ENCODE results near the gene EHMT1. TPM values are rescaled to one million over a fixed set of nuclear protein-coding genes. Genes with fewer than 3 reads are reported as not detected.

The EHMT1 gene
- total RNA-seq, 2 experiments from 2014 or later, result 66.6 to 76.7 TPM

DNA sequence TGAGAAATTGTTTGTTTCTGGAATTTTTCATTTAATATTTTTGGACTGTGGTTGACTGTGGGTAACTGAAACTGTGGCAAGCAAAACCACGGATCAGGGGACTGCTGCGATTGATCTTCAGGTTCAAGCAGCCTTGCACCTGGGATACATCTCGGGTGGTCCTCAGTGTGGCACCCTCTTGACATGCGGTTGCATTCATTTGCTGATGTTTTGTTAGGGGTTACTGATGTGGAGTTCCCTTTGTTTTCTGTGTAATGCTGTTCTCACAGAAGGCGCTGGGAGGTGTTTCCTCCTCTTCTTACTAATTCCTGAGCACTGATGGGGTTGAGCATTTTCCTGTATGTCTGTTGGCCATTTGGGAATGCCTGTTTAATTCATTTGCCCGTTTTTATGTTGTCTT, 60.4 kb downstream of the EHMT1 start:
- POLR2A ChIA-PET, result no interaction called here

DNA sequence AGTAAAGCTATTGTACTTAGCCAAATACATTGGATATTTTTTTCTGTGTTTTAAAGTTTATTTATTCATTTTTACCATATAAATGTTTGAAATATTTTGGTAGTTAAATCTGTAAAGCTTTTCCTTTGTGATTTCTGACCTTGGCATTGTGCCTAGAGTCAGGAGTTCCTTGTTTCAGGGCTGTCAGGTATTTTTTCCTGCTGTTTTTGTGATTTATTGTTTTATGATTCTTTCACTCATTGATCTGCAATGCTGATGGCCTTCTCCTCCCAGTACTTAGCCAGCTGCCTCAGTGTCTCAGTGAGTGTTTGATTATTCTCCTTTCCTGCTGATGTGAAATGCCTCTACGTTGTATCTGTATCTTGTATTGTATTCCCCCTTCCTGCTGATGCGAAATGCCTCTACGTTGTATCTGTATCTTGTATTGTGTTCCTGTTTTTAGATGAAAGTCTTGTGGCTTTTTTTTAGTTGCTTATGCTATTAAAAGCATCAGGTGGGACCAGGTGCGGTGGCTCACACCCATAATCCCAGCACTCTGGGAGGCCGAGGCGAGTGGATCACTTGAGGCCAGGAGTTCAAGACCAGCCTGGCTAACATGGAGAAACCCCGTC, 61.0 kb downstream of the EHMT1 start:
- intact Hi-C loops (cut with DNase I, micrococcal nuclease), result no loop called here
- POLR2A ChIA-PET, result no interaction called here
- peaks cover 20% of the 10 kb centered on the region for H3K4me1 Mint-ChIP-seq
- ATAC-seq (no peak), DNase-seq (no peak)
- no peak overlapping the region for H3K4me3 Mint-ChIP-seq
- no peak overlapping the region for H3K27ac Mint-ChIP-seq
- H3K36me3 Mint-ChIP-seq (ENCODE audit: low read depth), result peaks cover 17% of the 10 kb centered on the region
- no peaks in the 10 kb centered on the region for H3K9me3 Mint-ChIP-seq (ENCODE audit: low read depth)
- no peaks in the 10 kb centered on the region for H3K27me3 Mint-ChIP-seq
- CTCF ChIA-PET, result no interaction called here

More for the DNA sequence above, 60.4 kb downstream of the EHMT1 start:
- Mint-ChIP-seq H3K36me3 (ENCODE audit: low read depth) (peaks cover 17% of the 10 kb centered on the region), H3K4me1 (peaks cover 18% of the 10 kb centered on the region), H3K4me3 (no peak overlapping the region), H3K9me3 (ENCODE audit: low read depth) (no peaks in the 10 kb centered on the region), H3K27me3 (no peaks in the 10 kb centered on the region), H3K27ac (no peak overlapping the region)
- intact Hi-C loops (cut with DNase I, micrococcal nuclease), result no loop called here
- ATAC-seq (no peak), DNase-seq (no peak)
- CTCF ChIA-PET, result no interaction called here

DNA sequence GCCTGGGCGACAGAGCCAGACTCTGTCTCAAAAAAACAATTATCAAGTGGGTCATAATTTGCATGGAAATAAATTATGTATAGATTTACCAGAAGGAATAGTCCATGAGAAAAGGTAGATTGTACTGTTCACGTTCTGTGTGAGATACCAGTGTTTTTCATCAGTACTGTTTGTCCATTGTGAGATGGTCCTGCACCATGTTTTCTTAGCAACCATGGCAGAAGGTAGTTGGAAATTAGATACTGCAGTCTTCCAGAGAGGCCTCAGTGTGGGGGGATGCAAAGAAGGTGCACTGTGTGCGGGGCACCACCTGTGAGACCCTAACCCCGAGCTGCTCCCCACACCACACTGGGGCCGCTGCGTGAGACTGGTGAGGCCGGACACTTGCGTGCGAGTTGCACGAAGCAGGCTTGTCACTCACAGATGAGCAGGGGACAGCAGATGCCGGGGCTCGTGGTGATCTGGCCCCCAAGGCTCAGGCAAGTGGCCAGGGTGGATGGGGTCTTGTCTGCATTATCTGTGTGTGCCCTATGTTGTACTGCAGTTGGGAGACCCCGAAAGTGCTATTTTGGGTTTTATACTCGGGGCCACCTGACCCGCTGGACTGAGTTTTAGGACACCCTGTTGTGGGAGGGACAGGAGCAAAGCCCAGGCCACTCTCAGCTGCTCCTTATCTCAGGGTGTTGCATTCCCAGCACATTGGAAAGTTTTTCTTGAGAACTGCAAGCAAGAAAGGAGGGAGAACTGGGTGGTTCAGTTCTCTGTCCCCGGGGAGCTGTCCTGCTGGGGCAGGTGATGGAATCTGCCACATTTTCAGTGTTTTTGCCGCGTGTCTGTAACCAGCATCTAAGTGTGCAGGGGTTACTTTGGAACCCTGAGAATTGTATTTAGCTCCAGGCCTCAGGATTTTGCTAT, 61.9 kb downstream of the EHMT1 start:
- Mint-ChIP-seq H3K4me1 (peaks cover 26% of the 10 kb centered on the region), H3K27me3 (no peaks in the 10 kb centered on the region), H3K9me3 (ENCODE audit: low read depth) (no peaks in the 10 kb centered on the region), H3K27ac (no peak overlapping the region), H3K36me3 (ENCODE audit: low read depth) (peaks cover 23% of the 10 kb centered on the region), H3K4me3 (no peak overlapping the region)
- POLR2A ChIA-PET, result no interaction called here
- DNase-seq (no peak), ATAC-seq (no peak)
- CTCF ChIA-PET, result interaction anchor here (1.4 to 2.7 kb wide), 2 partner anchors 8 to 12 kb away, joined by 3 to 11 read pairs; no protein-coding TSS in a partner anchor
- intact Hi-C loops (cut with DNase I, micrococcal nuclease), result no loop called here

DNA sequence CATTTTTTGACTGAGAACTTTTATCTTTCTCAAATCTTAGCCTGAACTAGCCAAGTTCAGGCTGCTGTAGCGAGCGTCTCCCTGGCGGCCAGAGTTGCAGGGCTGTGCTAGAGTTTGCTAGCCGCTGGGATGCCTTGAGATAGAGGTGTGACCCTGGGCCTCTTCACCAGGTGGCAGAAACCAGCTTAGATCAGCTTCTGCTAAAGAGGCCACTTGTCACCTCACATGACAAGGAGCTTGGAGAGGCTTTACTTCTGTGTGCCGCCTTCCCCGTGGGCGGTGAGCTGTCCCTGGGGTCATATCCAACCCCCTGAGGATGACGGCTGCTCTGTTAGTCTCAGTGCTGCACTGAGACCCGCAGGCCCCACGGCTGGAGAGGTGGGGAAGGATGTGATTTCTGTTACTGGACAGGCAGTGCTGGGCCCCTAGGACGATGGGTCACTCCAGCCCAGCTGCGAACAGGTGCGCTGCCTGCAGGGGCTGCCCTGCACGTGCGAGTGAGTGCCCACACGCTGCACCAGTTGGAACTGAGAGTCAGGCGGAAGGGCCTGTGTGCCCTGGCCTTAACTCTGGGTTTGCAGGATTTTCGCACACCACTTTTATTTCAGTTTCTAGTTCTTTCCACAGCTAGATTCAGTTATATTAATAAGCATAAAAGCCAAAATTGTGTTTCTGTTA, 63.8 kb downstream of the EHMT1 start:
- H3K27me3 Mint-ChIP-seq, result no peaks in the 10 kb centered on the region
- no peak overlapping the region for H3K27ac Mint-ChIP-seq
- intact Hi-C loops (cut with DNase I, micrococcal nuclease), result no loop called here
- POLR2A ChIA-PET, result no interaction called here
- DNase-seq (no peak), ATAC-seq (no peak)
- H3K9me3 Mint-ChIP-seq (ENCODE audit: low read depth), result no peaks in the 10 kb centered on the region
- H3K4me1 Mint-ChIP-seq, result peaks cover 36% of the 10 kb centered on the region
- no peak overlapping the region for H3K4me3 Mint-ChIP-seq
- H3K36me3 Mint-ChIP-seq (ENCODE audit: low read depth), result peaks cover 23% of the 10 kb centered on the region
- CTCF ChIA-PET, result interaction anchor here (2.7 kb wide), 1 partner anchor 10 kb away, joined by 11 read pairs; no protein-coding TSS in a partner anchor

DNA sequence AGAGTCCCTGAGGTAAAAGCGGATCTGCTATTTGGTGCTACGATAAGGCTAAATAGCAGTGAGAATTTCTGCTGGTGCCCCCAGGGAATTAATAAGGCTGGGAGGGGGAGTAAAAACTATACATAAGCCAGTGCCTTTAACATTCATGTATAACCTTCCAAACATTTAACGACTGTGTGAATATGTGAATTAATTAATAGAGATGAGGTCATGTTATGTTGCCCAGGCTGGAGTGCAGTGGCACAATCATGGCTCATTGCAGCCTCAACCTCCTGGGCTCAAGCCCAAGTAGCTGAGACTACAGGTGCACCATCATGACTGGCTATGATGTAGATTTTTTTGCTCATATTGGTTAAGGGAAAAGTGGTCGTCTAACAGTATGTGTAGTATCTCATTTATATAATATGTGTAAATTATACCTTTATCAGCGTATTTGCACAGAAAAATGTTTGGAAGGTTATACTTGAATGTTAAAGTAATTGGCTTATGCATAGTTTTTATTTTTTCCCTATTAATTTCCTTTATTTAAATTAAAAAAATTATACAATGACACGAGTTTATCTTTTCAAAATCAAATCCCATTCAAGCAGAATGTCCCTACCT, 64.6 kb downstream of the EHMT1 start:
- Mint-ChIP-seq H3K27ac (no peak overlapping the region), H3K4me1 (peaks cover 34% of the 10 kb centered on the region), H3K9me3 (ENCODE audit: low read depth) (no peaks in the 10 kb centered on the region), H3K4me3 (no peak overlapping the region), H3K36me3 (ENCODE audit: low read depth) (peaks cover 19% of the 10 kb centered on the region), H3K27me3 (no peaks in the 10 kb centered on the region)
- DNase-seq (no peak), ATAC-seq (no peak)
- intact Hi-C loops (cut with DNase I, micrococcal nuclease), result no loop called here
- ChIA-PET POLR2A (no interaction called here), CTCF (interaction anchor here (2.7 kb wide), 1 partner anchor 10 kb away, joined by 11 read pairs; no protein-coding TSS in a partner anchor)

DNA sequence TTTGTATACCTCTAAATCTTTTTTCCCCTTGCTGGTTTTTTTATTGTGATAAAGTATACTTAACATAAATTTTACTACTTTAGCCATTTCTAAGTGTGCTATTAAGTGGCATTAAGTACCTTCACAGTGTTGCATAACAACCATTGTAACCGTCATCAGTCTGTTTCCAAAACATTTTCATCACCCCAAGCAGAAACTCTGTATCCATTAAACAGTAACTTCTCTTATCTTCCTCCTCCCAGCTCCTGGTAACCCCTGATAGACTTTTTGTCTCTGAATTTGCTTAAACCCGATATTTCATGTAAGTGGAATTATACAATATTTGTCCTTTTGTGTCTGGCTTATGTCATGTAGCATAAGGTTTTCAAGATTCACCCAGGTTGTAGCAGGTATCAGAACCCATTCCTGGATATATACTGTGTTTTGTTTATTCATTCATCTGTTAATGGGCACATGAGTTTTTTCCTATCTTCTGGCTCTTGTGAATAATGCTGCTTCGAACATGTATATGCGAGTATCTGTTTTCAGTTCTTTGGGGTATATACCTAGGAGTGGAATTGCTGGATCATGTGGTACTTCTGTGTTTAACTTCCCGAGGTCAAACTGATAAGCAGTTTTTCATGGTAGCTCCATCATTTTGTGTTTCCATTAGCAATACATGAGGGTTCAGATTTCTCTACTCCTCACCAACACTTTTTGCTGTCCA, 66.4 kb downstream of the EHMT1 start:
- Mint-ChIP-seq H3K4me3 (no peak overlapping the region), H3K36me3 (ENCODE audit: low read depth) (peaks cover 19% of the 10 kb centered on the region), H3K9me3 (ENCODE audit: low read depth) (no peaks in the 10 kb centered on the region), H3K27ac (no peak overlapping the region), H3K27me3 (no peaks in the 10 kb centered on the region), H3K4me1 (peaks cover 33% of the 10 kb centered on the region)
- intact Hi-C loops (cut with DNase I, micrococcal nuclease), result no loop called here
- ChIA-PET CTCF (interaction anchor here (0.7 to 1.0 kb wide), 2 partner anchors 11 to 12 kb away, joined by 3 read pairs; no protein-coding TSS in a partner anchor), POLR2A (no interaction called here)
- DNase-seq, result no peak
- no peak for ATAC-seq

DNA sequence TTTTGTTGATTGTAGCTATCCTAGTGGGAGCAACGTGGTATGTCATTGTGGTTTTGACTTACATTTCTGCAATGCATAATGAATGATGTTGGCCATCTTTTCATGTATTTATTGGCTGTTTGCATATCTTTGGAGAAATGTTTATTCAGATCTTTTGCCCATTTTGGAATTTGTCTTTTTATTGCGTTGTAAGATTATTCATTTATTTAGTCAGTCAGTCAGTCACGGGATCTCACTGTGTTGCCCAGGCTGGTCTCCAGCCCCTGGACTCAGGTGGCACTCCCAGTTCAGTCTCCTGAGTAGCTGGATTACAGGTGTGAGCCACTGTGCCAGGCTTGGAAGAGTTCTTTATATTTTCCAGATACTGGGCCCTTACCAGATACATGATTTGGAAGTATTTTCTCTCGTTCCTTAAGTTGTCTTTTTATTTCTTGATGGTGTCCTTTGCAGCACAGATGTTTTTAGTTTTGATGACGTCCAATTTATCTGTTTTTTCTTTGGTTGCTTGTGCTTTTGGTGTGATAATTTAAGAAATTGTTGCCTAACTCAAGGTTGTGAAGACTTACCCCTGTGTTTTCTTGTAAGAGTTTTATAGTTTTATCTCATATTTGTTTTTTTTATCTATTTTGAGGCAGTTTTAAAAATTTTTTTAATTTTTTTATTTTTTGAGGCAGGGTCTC, 67.1 kb downstream of the EHMT1 start:
- ChIA-PET POLR2A (no interaction called here), CTCF (interaction anchor here (0.7 kb wide), 1 partner anchor 10 kb away, joined by 3 read pairs; no protein-coding TSS in a partner anchor)
- H3K27ac Mint-ChIP-seq, result no peak overlapping the region
- peaks cover 34% of the 10 kb centered on the region for H3K4me1 Mint-ChIP-seq
- ATAC-seq (no peak), DNase-seq (no peak)
- intact Hi-C loops (cut with DNase I, micrococcal nuclease), result no loop called here
- no peaks in the 10 kb centered on the region for H3K9me3 Mint-ChIP-seq (ENCODE audit: low read depth)
- H3K4me3 Mint-ChIP-seq, result no peak overlapping the region
- peaks cover 21% of the 10 kb centered on the region for H3K36me3 Mint-ChIP-seq (ENCODE audit: low read depth)
- no peaks in the 10 kb centered on the region for H3K27me3 Mint-ChIP-seq

DNA sequence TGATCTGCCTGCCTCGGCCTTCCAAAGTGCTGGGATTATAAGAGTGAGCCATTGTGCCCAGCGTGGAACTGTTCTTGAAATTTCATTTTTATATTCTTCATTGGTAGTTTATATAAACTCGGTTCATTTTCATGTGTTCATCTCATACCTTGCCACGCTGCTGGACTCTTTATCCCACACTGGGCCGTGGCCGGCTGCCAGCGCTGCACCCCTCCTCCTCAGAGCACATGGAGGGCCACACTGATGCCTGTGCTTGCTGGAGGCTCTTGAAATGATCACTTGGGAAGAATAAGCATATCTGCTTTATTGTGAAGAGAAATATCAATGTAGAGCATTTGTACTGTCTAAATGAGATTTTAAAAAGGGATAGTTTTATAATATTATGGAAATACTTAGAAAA, 69.5 kb downstream of the EHMT1 start:
- Mint-ChIP-seq H3K27ac (no peak overlapping the region), H3K9me3 (ENCODE audit: low read depth) (no peaks in the 10 kb centered on the region), H3K27me3 (no peaks in the 10 kb centered on the region), H3K4me1 (peaks cover 49% of the 10 kb centered on the region), H3K4me3 (no peak overlapping the region), H3K36me3 (ENCODE audit: low read depth) (peaks cover 21% of the 10 kb centered on the region)
- DNase-seq, result no peak
- CTCF ChIA-PET, result no interaction called here
- no peak for ATAC-seq
- intact Hi-C loops (cut with DNase I, micrococcal nuclease), result no loop called here
- POLR2A ChIA-PET, result no interaction called here

DNA sequence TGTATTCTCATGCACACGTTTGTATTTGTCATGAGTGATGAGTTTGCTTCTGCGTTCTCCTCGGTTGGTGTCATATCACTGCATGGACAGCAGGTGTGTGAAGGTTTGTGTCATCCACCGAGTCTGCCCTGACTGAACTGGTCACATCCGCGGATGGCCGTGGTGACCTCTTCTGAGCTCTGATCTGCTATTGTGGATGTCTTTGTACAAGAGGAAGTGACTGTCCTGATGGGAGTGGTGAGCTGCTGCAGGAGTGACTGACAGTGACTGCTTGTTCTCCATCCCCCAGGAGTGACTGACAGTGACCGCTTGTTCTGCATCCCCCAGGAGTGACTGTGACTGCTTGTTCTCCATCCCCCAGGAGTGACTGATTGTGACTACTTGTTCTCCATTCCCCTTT, 69.9 kb downstream of the EHMT1 start:
- Mint-ChIP-seq H3K27me3 (no peaks in the 10 kb centered on the region), H3K4me1 (peaks cover 49% of the 10 kb centered on the region), H3K27ac (no peak overlapping the region), H3K36me3 (ENCODE audit: low read depth) (peaks cover 21% of the 10 kb centered on the region), H3K9me3 (ENCODE audit: low read depth) (no peaks in the 10 kb centered on the region), H3K4me3 (no peak overlapping the region)
- CTCF ChIA-PET, result interaction anchor here (1.6 kb wide), 1 partner anchor 11 kb away, joined by 4 read pairs; no protein-coding TSS in a partner anchor
- no peak for DNase-seq
- no peak for ATAC-seq
- intact Hi-C loops (cut with DNase I, micrococcal nuclease), result no loop called here
- POLR2A ChIA-PET, result no interaction called here

DNA sequence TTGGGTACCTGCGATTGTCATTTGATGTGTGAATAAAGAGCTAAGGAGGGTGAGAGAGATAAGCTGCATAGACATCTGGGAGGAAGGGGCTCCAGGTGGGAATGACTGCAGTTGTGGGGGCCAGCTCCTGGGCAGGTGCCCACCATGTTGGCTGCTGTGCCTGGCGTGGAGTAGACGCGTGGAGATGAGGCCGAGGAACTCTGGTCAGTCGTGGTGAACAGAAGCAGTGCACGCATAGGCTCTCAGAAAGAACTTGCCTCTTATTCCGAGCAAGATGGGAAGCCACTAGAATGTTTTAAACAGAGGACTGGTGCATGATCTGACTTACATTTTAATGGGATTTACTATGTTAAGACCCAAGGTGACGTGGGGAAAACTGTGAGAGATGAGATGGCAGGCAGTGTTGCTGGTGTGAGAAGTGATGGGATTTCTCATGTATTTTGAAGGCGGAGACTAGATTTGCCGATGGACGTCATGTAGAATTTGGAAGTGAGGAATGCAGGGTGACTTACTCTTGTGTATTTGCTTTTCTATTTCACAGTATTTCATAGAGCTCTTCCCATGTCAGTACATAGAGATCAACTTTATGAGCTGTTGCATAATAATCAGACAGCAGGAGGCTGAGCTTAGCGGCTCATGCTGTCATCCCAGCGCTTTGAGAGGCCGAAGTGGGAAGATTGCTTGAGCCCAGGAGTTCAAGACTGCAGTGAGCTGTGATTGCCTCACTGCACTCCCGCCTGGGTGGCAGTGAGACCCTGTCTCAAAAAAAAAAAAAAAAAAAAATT, 71.1 kb downstream of the EHMT1 start:
- Mint-ChIP-seq H3K27ac (no peak overlapping the region), H3K4me3 (no peak overlapping the region), H3K9me3 (ENCODE audit: low read depth) (no peaks in the 10 kb centered on the region), H3K27me3 (no peaks in the 10 kb centered on the region), H3K36me3 (ENCODE audit: low read depth) (peaks cover 21% of the 10 kb centered on the region), H3K4me1 (peaks cover 53% of the 10 kb centered on the region)
- POLR2A ChIA-PET, result no interaction called here
- CTCF ChIA-PET, result interaction anchor here (1.1 to 1.6 kb wide), 3 partner anchors 10 to 25 kb away, joined by 3 to 5 read pairs (median 4); no protein-coding TSS in a partner anchor
- DNase-seq (no peak), ATAC-seq (no peak)
- intact Hi-C loops (cut with DNase I, micrococcal nuclease), result no loop called here
